K562 (cell line): Measurements from ENCODE around the gene UBR4. TPM values are rescaled to one million over a fixed set of nuclear protein-coding genes. Genes with fewer than 3 reads are reported as not detected.
A peak's percentile ranks its signal among the peaks of the same experiment; 100 is the strongest.

Experiments used
- CREM ChIP-seq: IDR thresholded peaks from 2 replicates; pipeline ENCODE4 v1.6.1; 2014; ENCODE audit warnings: antibody characterized with exemption, low read depth
- RFX1 ChIP-seq: fragments of 450-650 bp; IDR thresholded peaks from 2 replicates; pipeline ENCODE4 v1.6.1; 2016; ENCODE audit warnings: mild to moderate bottlenecking, moderate library complexity
- SNRNP70 ChIP-seq: fragments of 200-400 bp; formaldehyde crosslinking; optimal IDR thresholded peaks from 2 replicates; pipeline ENCODE3; 2017; ENCODE audit warnings: low read depth, low read length
- ZC3H11A ChIP-seq: IDR thresholded peaks from 2 replicates; pipeline ENCODE4 v1.6.1; 2012; ENCODE audit warnings: low read depth, low read length, improper control_type of control experiment
- polyA plus RNA-seq, 8 experiments: library from polyadenylated mRNA; depleted of rRNA in 4 of 8; stranded (reverse) in 5 of 8; unstranded in 3 of 8; fragments of >200 nt; fragmentation: Nextera tagmentation in 2 of 8; fragmentation: Illumina TruSeq in 1 of 8; extraction: Ambion mirVana in 2 of 8; extraction: Trizol in 1 of 8; gene quantifications; 2 replicates each; pipeline versions ENCODE4 v1.2.1 to v1.2.3, GENCODE V29; 2011 to 2014; ENCODE audit warnings: inconsistent platforms in 1 of 8, missing spikeins in 1 of 8
- total RNA-seq, 7 experiments: library from RNA; depleted of rRNA in 6 of 7; stranded (reverse); fragments of >200 nt in 6 of 7; fragmentation: Illumina TruSeq in 2 of 7; extraction: Trizol in 2 of 7; gene quantifications; 2 replicates each; pipeline versions ENCODE4 v1.2.1 to v1.2.3, GENCODE V29; 2011 to 2021; ENCODE audit warnings: low replicate concordance in 1 of 7
- TF ChIP-seq, protein P1 (sequence below): fragments of 450-650 bp; IDR thresholded peaks from 2 replicates; pipeline ENCODE4 v1.6.1; 2016
- TF ChIP-seq, protein P2 (sequence below): sonication (generic); formaldehyde crosslinking; IDR thresholded peaks from 2 replicates; pipeline ENCODE4 v1.5.0; 2020; ENCODE audit warnings: missing genetic modification reagents

Gene UBR4
- total and polyA plus RNA-seq, 9 of the 15 experiments (the other 6 are each of a cell fraction or from before 2014, with no cell fraction given): 55.4 to 277 (median 123) TPM

DNA sequence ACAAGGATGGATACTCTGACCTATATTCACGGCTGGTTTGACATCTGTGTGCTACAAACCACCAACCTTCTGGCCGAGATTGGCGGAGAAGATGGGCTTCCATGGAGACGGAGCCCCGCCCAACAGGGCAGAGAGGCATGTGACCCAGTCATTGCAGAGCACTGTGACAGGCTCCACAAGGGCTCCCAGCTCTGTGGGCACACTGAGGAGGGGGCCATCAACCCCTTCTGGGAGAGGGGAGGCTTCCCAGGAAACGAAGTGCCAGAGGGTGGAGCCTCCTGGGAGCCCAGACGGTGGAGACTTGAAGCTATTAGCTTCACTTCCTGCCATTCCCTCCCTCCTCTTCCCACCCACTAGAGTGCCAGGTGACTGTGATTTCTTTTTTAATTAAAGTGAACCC is 182.0 kb downstream of the UBR4 start (continued):
- TF ChIP-seq, protein P1, sequence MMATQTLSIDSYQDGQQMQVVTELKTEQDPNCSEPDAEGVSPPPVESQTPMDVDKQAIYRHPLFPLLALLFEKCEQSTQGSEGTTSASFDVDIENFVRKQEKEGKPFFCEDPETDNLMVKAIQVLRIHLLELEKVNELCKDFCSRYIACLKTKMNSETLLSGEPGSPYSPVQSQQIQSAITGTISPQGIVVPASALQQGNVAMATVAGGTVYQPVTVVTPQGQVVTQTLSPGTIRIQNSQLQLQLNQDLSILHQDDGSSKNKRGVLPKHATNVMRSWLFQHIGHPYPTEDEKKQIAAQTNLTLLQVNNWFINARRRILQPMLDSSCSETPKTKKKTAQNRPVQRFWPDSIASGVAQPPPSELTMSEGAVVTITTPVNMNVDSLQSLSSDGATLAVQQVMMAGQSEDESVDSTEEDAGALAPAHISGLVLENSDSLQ: 0 out of 2 replicates have a peak, but pooled peaks have one; percentile 19
- TF ChIP-seq RFX1 (peak; percentile 57), CREM (no peak), ZC3H11A (no peak), SNRNP70 (no peak)
- TF ChIP-seq, protein P2, sequence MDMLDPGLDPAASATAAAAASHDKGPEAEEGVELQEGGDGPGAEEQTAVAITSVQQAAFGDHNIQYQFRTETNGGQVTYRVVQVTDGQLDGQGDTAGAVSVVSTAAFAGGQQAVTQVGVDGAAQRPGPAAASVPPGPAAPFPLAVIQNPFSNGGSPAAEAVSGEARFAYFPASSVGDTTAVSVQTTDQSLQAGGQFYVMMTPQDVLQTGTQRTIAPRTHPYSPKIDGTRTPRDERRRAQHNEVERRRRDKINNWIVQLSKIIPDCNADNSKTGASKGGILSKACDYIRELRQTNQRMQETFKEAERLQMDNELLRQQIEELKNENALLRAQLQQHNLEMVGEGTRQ (CRISPR knock-in tag): peak; percentile 49; the same call in 1 of the 2 replicates

Other genes starting within 250 kb of the UBR4 start
- gene EMC1, start 41.3 kb upstream of the UBR4 start, total RNA-seq (2014; rRNA removed): 37.5 and 65.1 TPM in 2 replicates
- gene EMC1, start 41.3 kb upstream of the UBR4 start, total RNA-seq (2014; rRNA removed; fragmentation: Illumina TruSeq; extraction: Trizol): 32.8 and 35.4 TPM in 2 replicates
- gene EMC1, start 41.3 kb upstream of the UBR4 start, total RNA-seq (2015; rRNA removed; fragmentation: Illumina TruSeq; extraction: Trizol): 36.9 and 37.4 TPM in 2 replicates
- gene EMC1, start 41.3 kb upstream of the UBR4 start, total RNA-seq (2021): 71.0 and 88.2 TPM in 2 replicates
- gene EMC1, start 41.3 kb upstream of the UBR4 start, polyA plus RNA-seq (2011; rRNA removed): 17.8 and 40.9 TPM in 2 replicates
- 69.9 and 85.0 TPM in 2 replicates for gene EMC1, start 41.3 kb upstream of the UBR4 start, polyA plus RNA-seq (2014; fragmentation: Illumina TruSeq; extraction: Trizol)
- gene EMC1, start 41.3 kb upstream of the UBR4 start, polyA plus RNA-seq (2014; fragmentation: Nextera tagmentation; extraction: Ambion mirVana): 10 to 100 TPM; 32.1 to 69.3 TPM
- 24.2 and 33.5 TPM in 2 replicates for gene EMC1, start 41.3 kb upstream of the UBR4 start, polyA plus RNA-seq (2014; rRNA removed)
- 150 and 153 TPM in 2 replicates for gene MRTO4, start 41.5 kb upstream of the UBR4 start, total RNA-seq (2014; rRNA removed)
- 136 and 145 TPM in 2 replicates for gene MRTO4, start 41.5 kb upstream of the UBR4 start, total RNA-seq (2014; rRNA removed; fragmentation: Illumina TruSeq; extraction: Trizol)
- 153 and 154 TPM in 2 replicates for gene MRTO4, start 41.5 kb upstream of the UBR4 start, total RNA-seq (2015; rRNA removed; fragmentation: Illumina TruSeq; extraction: Trizol)
- gene MRTO4, start 41.5 kb upstream of the UBR4 start, total RNA-seq (2021): 138 and 146 TPM in 2 replicates
- gene MRTO4, start 41.5 kb upstream of the UBR4 start, polyA plus RNA-seq (2011; rRNA removed): 93.7 and 105 TPM in 2 replicates
- 163 and 173 TPM in 2 replicates for gene MRTO4, start 41.5 kb upstream of the UBR4 start, polyA plus RNA-seq (2014; fragmentation: Illumina TruSeq; extraction: Trizol)
- gene MRTO4, start 41.5 kb upstream of the UBR4 start, polyA plus RNA-seq (2014; fragmentation: Nextera tagmentation; extraction: Ambion mirVana): 100 to 1,000 TPM in 1 of 2 experiments, 10 to 100 TPM in 1; 62.0 to 146 TPM
- 152 and 153 TPM in 2 replicates for gene MRTO4, start 41.5 kb upstream of the UBR4 start, polyA plus RNA-seq (2014; rRNA removed)
- gene AKR7A3, start 78.5 kb upstream of the UBR4 start, total RNA-seq (2014; rRNA removed): 0.54 and 0.78 TPM in 2 replicates
- 0.22 TPM in 2 replicates for gene AKR7A3, start 78.5 kb upstream of the UBR4 start, total RNA-seq (2014; rRNA removed; fragmentation: Illumina TruSeq; extraction: Trizol)
- gene AKR7A3, start 78.5 kb upstream of the UBR4 start, total RNA-seq (2015; rRNA removed; fragmentation: Illumina TruSeq; extraction: Trizol): 0.45 and 0.58 TPM in 2 replicates
- 0.91 and 1.2 TPM in 2 replicates for gene AKR7A3, start 78.5 kb upstream of the UBR4 start, total RNA-seq (2021)
- gene AKR7A3, start 78.5 kb upstream of the UBR4 start, polyA plus RNA-seq (2011; rRNA removed): 0.33 and 0.49 TPM in 2 replicates
- 0.13 and 0.25 TPM in 2 replicates for gene AKR7A3, start 78.5 kb upstream of the UBR4 start, polyA plus RNA-seq (2014; fragmentation: Illumina TruSeq; extraction: Trizol)
- gene AKR7A3, start 78.5 kb upstream of the UBR4 start, polyA plus RNA-seq (2014; fragmentation: Nextera tagmentation; extraction: Ambion mirVana): under 1 TPM in 1 of 2 experiments, not detected in 1; 0.04 TPM
- 0.74 and 1.5 TPM in 2 replicates for gene AKR7A3, start 78.5 kb upstream of the UBR4 start, polyA plus RNA-seq (2014; rRNA removed)
- gene AKR7A2, start 101.9 kb upstream of the UBR4 start, total RNA-seq (2014; rRNA removed): 78.4 and 108 TPM in 2 replicates
- gene AKR7A2, start 101.9 kb upstream of the UBR4 start, total RNA-seq (2014; rRNA removed; fragmentation: Illumina TruSeq; extraction: Trizol): 26.1 and 32.3 TPM in 2 replicates
- 65.2 and 66.0 TPM in 2 replicates for gene AKR7A2, start 101.9 kb upstream of the UBR4 start, total RNA-seq (2015; rRNA removed; fragmentation: Illumina TruSeq; extraction: Trizol)
- gene AKR7A2, start 101.9 kb upstream of the UBR4 start, total RNA-seq (2021): 71.7 and 74.4 TPM in 2 replicates
- 49.4 and 57.1 TPM in 2 replicates for gene AKR7A2, start 101.9 kb upstream of the UBR4 start, polyA plus RNA-seq (2011; rRNA removed)
- gene AKR7A2, start 101.9 kb upstream of the UBR4 start, polyA plus RNA-seq (2014; fragmentation: Illumina TruSeq; extraction: Trizol): 41.1 and 50.6 TPM in 2 replicates
- 1 to 10 TPM; 2.0 to 4.0 TPM for gene AKR7A2, start 101.9 kb upstream of the UBR4 start, polyA plus RNA-seq (2014; fragmentation: Nextera tagmentation; extraction: Ambion mirVana)
- gene AKR7A2, start 101.9 kb upstream of the UBR4 start, polyA plus RNA-seq (2014; rRNA removed): 74.7 and 83.6 TPM in 2 replicates
- 28.9 and 34.0 TPM in 2 replicates for gene SLC66A1, start 102.1 kb upstream of the UBR4 start, total RNA-seq (2014; rRNA removed)
- gene SLC66A1, start 102.1 kb upstream of the UBR4 start, total RNA-seq (2014; rRNA removed; fragmentation: Illumina TruSeq; extraction: Trizol): 8.5 and 10.4 TPM in 2 replicates
- gene SLC66A1, start 102.1 kb upstream of the UBR4 start, total RNA-seq (2015; rRNA removed; fragmentation: Illumina TruSeq; extraction: Trizol): 18.6 and 21.6 TPM in 2 replicates
- 26.5 and 29.5 TPM in 2 replicates for gene SLC66A1, start 102.1 kb upstream of the UBR4 start, total RNA-seq (2021)
- gene SLC66A1, start 102.1 kb upstream of the UBR4 start, polyA plus RNA-seq (2011; rRNA removed): 27.0 and 29.2 TPM in 2 replicates
- 16.3 and 26.6 TPM in 2 replicates for gene SLC66A1, start 102.1 kb upstream of the UBR4 start, polyA plus RNA-seq (2014; fragmentation: Illumina TruSeq; extraction: Trizol)
- gene SLC66A1, start 102.1 kb upstream of the UBR4 start, polyA plus RNA-seq (2014; fragmentation: Nextera tagmentation; extraction: Ambion mirVana): 1 to 10 TPM; 1.2 to 1.6 TPM
- gene SLC66A1, start 102.1 kb upstream of the UBR4 start, polyA plus RNA-seq (2014; rRNA removed): 35.2 and 40.8 TPM in 2 replicates